GM18508 (cell line): ENCODE results near the gene HM13.
"Not testable (repeated sequence)": the region's sequence is repeated elsewhere in the genome, so short reads cannot be mapped to it uniquely, and the experiment has no call there.

Experiments used
- ATAC-seq: cut with Tn5 transposase; IDR thresholded peaks from one replicate; pipeline ENCODE4 v1.9.1; 2021; ENCODE audit warnings: moderate number of reproducible peaks; ENCODE audit not compliant: insufficient read depth, unreplicated experiment

The HM13 gene

GRCh38 chr20:31566319-31566657 is 52.0 kb downstream of the HM13 start:
- no peak for ATAC-seq

- ATAC-seq = no peak
These were observed 52.6 kb downstream of the HM13 start for GRCh38 chr20:31566658-31567379.

GRCh38 chr20:31567380-31567720 is 53.1 kb downstream of the HM13 start:
- ATAC-seq = no peak

- ATAC-seq = no peak
These were observed 53.9 kb downstream of the HM13 start for GRCh38 chr20:31568041-31568731.

GRCh38 chr20:31568773-31569162 is 54.5 kb downstream of the HM13 start:
- no peak for ATAC-seq

GRCh38 chr20:31569163-31570020 is 55.1 kb downstream of the HM13 start:
- no peak for ATAC-seq

- no peak for ATAC-seq
These were observed 55.8 kb downstream of the HM13 start for GRCh38 chr20:31570021-31570463.

- ATAC-seq = no peak
These were observed 56.7 kb downstream of the HM13 start for GRCh38 chr20:31570735-31571617.

- ATAC-seq = no peak
These were observed 57.9 kb downstream of the HM13 start for GRCh38 chr20:31572042-31572700.

GRCh38 chr20:31572701-31573554 is 58.7 kb downstream of the HM13 start:
- ATAC-seq = no peak

GRCh38 chr20:31573555-31574321 is 59.5 kb downstream of the HM13 start:
- no peak for ATAC-seq

GRCh38 chr20:31574986-31575385 is 60.7 kb downstream of the HM13 start:
- not testable (repeated sequence) for ATAC-seq

GRCh38 chr20:31576751-31577150 is 62.5 kb downstream of the HM13 start:
- no peak for ATAC-seq

- ATAC-seq = no peak
These were observed 63.0 kb downstream of the HM13 start for GRCh38 chr20:31577194-31577593.

GRCh38 chr20:31578448-31579138 is 64.4 kb downstream of the HM13 start:
- no peak for ATAC-seq

GRCh38 chr20:31579245-31579644 is 65.0 kb downstream of the HM13 start:
- no peak for ATAC-seq

- not testable (repeated sequence) for ATAC-seq
These were observed 65.9 kb downstream of the HM13 start for GRCh38 chr20:31579941-31580651.
